Measurements from ENCODE around the gene EXOSC5. TPM values are rescaled to one million over a fixed set of nuclear protein-coding genes. Genes with fewer than 3 reads are reported as not detected.
"Not testable (repeated sequence)": the region's sequence is repeated elsewhere in the genome, so short reads cannot be mapped to it uniquely, and the experiment has no call there.

EXOSC5 gene
- total RNA-seq, 1 experiment from 2014 or later: 43.1 TPM

GRCh38 chr19:41437944-41438574, 40.9 kb upstream of the EXOSC5 start:
- H3K36me3 ChIP-seq (ENCODE audit: insufficient read depth, low read length, poor library complexity, severe bottlenecking): no peaks in the 10 kb centered on the region
- ChIA-PET CTCF (no interaction called here), POLR2A (ENCODE audit: low non-redundant PET) (no interaction called here)
- H3K4me1 ChIP-seq (ENCODE audit: insufficient read depth, low read length, poor library complexity, severe bottlenecking): peaks cover 8% of the 10 kb centered on the region
- intact Hi-C loops (cut with micrococcal nuclease; ENCODE audit: unreplicated experiment): no loop called here
- DNase-seq (ENCODE audit: low spot score): no peak
- H3K27me3 ChIP-seq (replicated peaks; ENCODE audit: insufficient read depth, low read depth, low read length, poor library complexity): no peaks in the 10 kb centered on the region
- TF ChIP-seq CTCF (conservative IDR thresholded peaks at IDR 0.05; ENCODE audit: low read depth, low read length): no peak
- no peak for TF ChIP-seq EZH2 (IDR thresholded peaks at IDR 0.05; ENCODE audit: borderline replicate concordance, low read depth, low read length, poor library complexity, severe bottlenecking)
- H3K9me3 ChIP-seq (ENCODE audit: low read depth, low read length, poor library complexity, severe bottlenecking): no peaks in the 10 kb centered on the region
- no peak overlapping the region for H3K4me3 ChIP-seq (ENCODE audit: low read depth, low read length, poor library complexity, severe bottlenecking)
- H3K27ac ChIP-seq (ENCODE audit: low read depth, low read length, poor library complexity, severe bottlenecking): no peak overlapping the region
- BruUV-seq (replicated peaks): no TSS peak

DNA sequence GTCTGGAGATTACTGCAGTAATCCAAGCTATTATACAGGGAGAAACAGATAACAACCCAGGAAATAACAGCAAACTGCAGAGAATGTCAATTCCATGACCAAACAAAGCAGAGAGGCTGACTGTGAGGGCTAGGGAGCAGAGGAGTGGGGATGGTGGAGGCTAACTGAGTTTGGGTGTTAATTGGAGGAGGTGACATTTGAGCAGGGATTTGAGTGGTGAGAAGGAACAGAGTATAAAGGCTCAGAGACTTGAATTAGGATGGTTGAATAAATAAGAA, 39.5 kb upstream of the EXOSC5 start:
- Histone ChIP-seq H3K36me3 (ENCODE audit: insufficient read depth, low read length, poor library complexity, severe bottlenecking) (peaks cover 8% of the 10 kb centered on the region), H3K4me1 (ENCODE audit: insufficient read depth, low read length, poor library complexity, severe bottlenecking) (peaks cover 8% of the 10 kb centered on the region), H3K27me3 (replicated peaks; ENCODE audit: insufficient read depth, low read depth, low read length, poor library complexity) (no peaks in the 10 kb centered on the region), H3K9me3 (ENCODE audit: low read depth, low read length, poor library complexity, severe bottlenecking) (no peaks in the 10 kb centered on the region), H3K4me3 (ENCODE audit: low read depth, low read length, poor library complexity, severe bottlenecking) (no peak overlapping the region), H3K27ac (ENCODE audit: low read depth, low read length, poor library complexity, severe bottlenecking) (no peak overlapping the region)
- intact Hi-C loops (cut with micrococcal nuclease; ENCODE audit: unreplicated experiment): no loop called here
- ChIA-PET POLR2A (ENCODE audit: low non-redundant PET) (no interaction called here), CTCF (interaction anchor here (1.2 kb wide), 2 partner anchors 12 to 134 kb away, joined by 4 read pairs; no protein-coding TSS in a partner anchor)
- no peak for DNase-seq (ENCODE audit: low spot score)
- no peak for TF ChIP-seq EZH2 (IDR thresholded peaks at IDR 0.05; ENCODE audit: borderline replicate concordance, low read depth, low read length, poor library complexity, severe bottlenecking)
- BruUV-seq (replicated peaks): no TSS peak

- no TSS peak for BruUV-seq (replicated peaks)
- Histone ChIP-seq H3K4me1 (ENCODE audit: insufficient read depth, low read length, poor library complexity, severe bottlenecking) (peaks cover 8% of the 10 kb centered on the region), H3K36me3 (ENCODE audit: insufficient read depth, low read length, poor library complexity, severe bottlenecking) (peaks cover 10% of the 10 kb centered on the region), H3K4me3 (ENCODE audit: low read depth, low read length, poor library complexity, severe bottlenecking) (no peak overlapping the region), H3K9me3 (ENCODE audit: low read depth, low read length, poor library complexity, severe bottlenecking) (no peaks in the 10 kb centered on the region), H3K27me3 (replicated peaks; ENCODE audit: insufficient read depth, low read depth, low read length, poor library complexity) (no peaks in the 10 kb centered on the region), H3K27ac (ENCODE audit: low read depth, low read length, poor library complexity, severe bottlenecking) (no peak overlapping the region)
- intact Hi-C loops (cut with micrococcal nuclease; ENCODE audit: unreplicated experiment): no loop called here
- CTCF ChIA-PET: interaction anchor here (1.2 kb wide), 2 partner anchors 13 to 134 kb away, joined by 4 read pairs; no protein-coding TSS in a partner anchor
- DNase-seq (ENCODE audit: low spot score): no peak
- TF ChIP-seq CTCF (conservative IDR thresholded peaks at IDR 0.05; ENCODE audit: low read depth, low read length) (no peak), EZH2 (IDR thresholded peaks at IDR 0.05; ENCODE audit: borderline replicate concordance, low read depth, low read length, poor library complexity, severe bottlenecking) (no peak)
- POLR2A ChIA-PET (ENCODE audit: low non-redundant PET): no interaction called here
Observed at GRCh38 chr19:41435936-41436673, 38.9 kb upstream of the EXOSC5 start.

- H3K27me3 ChIP-seq (replicated peaks; ENCODE audit: insufficient read depth, low read depth, low read length, poor library complexity); intact Hi-C loops (cut with micrococcal nuclease; ENCODE audit: unreplicated experiment); H3K4me3 ChIP-seq (ENCODE audit: low read depth, low read length, poor library complexity, severe bottlenecking); H3K4me1 ChIP-seq (ENCODE audit: insufficient read depth, low read length, poor library complexity, severe bottlenecking); POLR2A ChIA-PET (ENCODE audit: low non-redundant PET); H3K9me3 ChIP-seq (ENCODE audit: low read depth, low read length, poor library complexity, severe bottlenecking); H3K27ac ChIP-seq (ENCODE audit: low read depth, low read length, poor library complexity, severe bottlenecking); DNase-seq (ENCODE audit: low spot score); BruUV-seq (replicated peaks): not testable (repeated sequence)
- CTCF ChIA-PET: interaction anchor here (1.2 kb wide), 1 partner anchor 14 kb away, joined by 4 read pairs; no protein-coding TSS in a partner anchor
- peaks cover 10% of the 10 kb centered on the region for H3K36me3 ChIP-seq (ENCODE audit: insufficient read depth, low read length, poor library complexity, severe bottlenecking)
Observed at GRCh38 chr19:41435376-41435775, 38.2 kb upstream of the EXOSC5 start.
